HUES6 (cell line): ENCODE data around the gene TRPM6.

ENCODE experiments used
- H3K27ac ChIP-seq: 2 replicates; pipeline ENCODE4 v1.7.0; 2013; ENCODE audit warnings: low read depth, mild to moderate bottlenecking, low read length, inconsistent platforms
- H3K27me3 ChIP-seq: 2 replicates; pipeline ENCODE4 v1.6.1; 2013; ENCODE audit warnings: low read length; ENCODE audit not compliant: control insufficient read depth, insufficient read depth
- H3K36me3 ChIP-seq: 2 replicates; pipeline ENCODE4 v1.6.1; 2013; ENCODE audit warnings: low read length; ENCODE audit not compliant: control insufficient read depth, insufficient read depth
- H3K4me1 ChIP-seq: 2 replicates; pipeline ENCODE4 v1.6.1; 2013; ENCODE audit warnings: low read length; ENCODE audit not compliant: control insufficient read depth, insufficient read depth
- H3K4me3 ChIP-seq: 2 replicates; pipeline ENCODE4 v1.5.1; 2013; ENCODE audit warnings: low read depth, low read length
- H3K9ac ChIP-seq: one replicate; pipeline ENCODE4 v1.6.1; 2013; ENCODE audit warnings: mild to moderate bottlenecking, low read length
- H3K9me3 ChIP-seq: 2 replicates; pipeline ENCODE4 v1.6.1; 2013; ENCODE audit warnings: low read depth, low read length; ENCODE audit not compliant: control insufficient read depth, insufficient read depth

TRPM6 gene

GRCh38 chr9:74773886-74774479 lies 113.7 kb downstream of the TRPM6 start:
- no peaks in the 10 kb centered on the region for H3K36me3 ChIP-seq
- H3K9me3 ChIP-seq = no peaks in the 10 kb centered on the region
- peaks cover 3% of the 10 kb centered on the region; the same call in 1 of the 2 replicates for H3K4me1 ChIP-seq
- no peak overlapping the region for H3K27ac ChIP-seq
- H3K27me3 ChIP-seq = no peaks in the 10 kb centered on the region
- H3K4me3 ChIP-seq = no peak overlapping the region
- no peak overlapping the region for H3K9ac ChIP-seq

GRCh38 chr9:74772121-74772520 lies 115.6 kb downstream of the TRPM6 start:
- peaks cover 3% of the 10 kb centered on the region; the same call in 1 of the 2 replicates for H3K4me1 ChIP-seq
- no peak overlapping the region for H3K27ac ChIP-seq
- no peaks in the 10 kb centered on the region for H3K27me3 ChIP-seq
- H3K36me3 ChIP-seq = no peaks in the 10 kb centered on the region
- H3K4me3 ChIP-seq = no peak overlapping the region
- H3K9me3 ChIP-seq = no peaks in the 10 kb centered on the region
- H3K9ac ChIP-seq = no peak overlapping the region

DNA sequence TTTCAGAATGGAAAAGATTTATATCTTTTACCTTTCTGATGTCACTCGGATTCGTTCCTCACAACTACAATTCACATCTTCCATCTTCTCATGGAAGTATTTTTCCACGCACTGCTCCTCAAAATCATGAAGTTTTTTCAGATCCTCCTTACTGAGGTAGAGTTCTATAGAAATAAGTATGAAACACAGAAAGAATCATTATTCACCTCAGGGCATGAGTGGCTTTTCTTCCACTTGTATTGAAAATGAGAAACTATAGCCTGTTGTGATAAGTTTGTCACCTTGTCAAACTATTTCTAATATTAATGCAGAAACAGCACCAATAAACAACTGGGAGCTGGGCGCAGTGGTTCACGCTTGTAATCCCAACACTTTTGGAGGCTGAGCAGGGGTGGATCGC lies 116.0 kb downstream of the TRPM6 start:
- no peaks in the 10 kb centered on the region for H3K9me3 ChIP-seq
- no peaks in the 10 kb centered on the region for H3K27me3 ChIP-seq
- H3K27ac ChIP-seq = no peak overlapping the region
- no peak overlapping the region for H3K9ac ChIP-seq
- no peaks in the 10 kb centered on the region for H3K36me3 ChIP-seq
- no peak overlapping the region for H3K4me3 ChIP-seq
- H3K4me1 ChIP-seq = peaks cover 3% of the 10 kb centered on the region; the same call in 1 of the 2 replicates

- Histone ChIP-seq H3K9ac (no peak overlapping the region), H3K27me3 (no peaks in the 10 kb centered on the region), H3K4me1 (peaks cover 3% of the 10 kb centered on the region; the same call in 1 of the 2 replicates), H3K36me3 (no peaks in the 10 kb centered on the region), H3K4me3 (no peak overlapping the region), H3K9me3 (no peaks in the 10 kb centered on the region), H3K27ac (no peak overlapping the region)
Observed at GRCh38 chr9:74771262-74771585, 116.5 kb downstream of the TRPM6 start.

- Histone ChIP-seq H3K27me3 (no peaks in the 10 kb centered on the region), H3K36me3 (no peaks in the 10 kb centered on the region), H3K9me3 (no peaks in the 10 kb centered on the region), H3K9ac (no peak overlapping the region), H3K27ac (no peak overlapping the region), H3K4me1 (peaks cover 3% of the 10 kb centered on the region; the same call in 1 of the 2 replicates), H3K4me3 (0 out of 2 replicates have a peak overlapping the region, but pooled peaks have one; percentile 20)
Observed at GRCh38 chr9:74770508-74771261, 117.0 kb downstream of the TRPM6 start.

DNA sequence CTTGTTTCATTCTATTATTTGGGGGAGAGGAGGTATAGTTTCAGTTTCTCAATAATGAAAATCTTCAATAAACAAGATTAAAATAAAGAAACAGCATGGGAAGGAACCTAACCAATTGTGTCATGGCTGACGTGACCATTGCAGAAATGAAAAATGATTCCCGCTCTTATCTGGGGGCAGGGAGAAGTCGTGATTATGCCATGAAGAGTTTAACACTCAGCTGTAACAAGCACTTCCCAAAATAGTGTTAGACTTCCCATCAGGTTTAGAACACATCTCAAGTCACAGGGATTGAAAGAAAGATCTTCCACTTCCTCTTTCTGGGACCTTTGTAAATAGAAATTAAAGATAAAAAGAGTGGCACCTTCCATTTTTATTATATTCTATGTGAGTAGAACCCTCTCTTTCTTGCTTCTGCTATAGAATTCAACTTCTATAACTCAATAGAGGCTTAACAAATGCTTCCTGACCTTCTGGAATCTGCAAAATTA lies 122.2 kb downstream of the TRPM6 start:
- no peak overlapping the region for H3K9ac ChIP-seq
- no peaks in the 10 kb centered on the region; the same call in 1 of the 2 replicates for H3K4me1 ChIP-seq
- H3K27ac ChIP-seq = no peak overlapping the region
- no peaks in the 10 kb centered on the region for H3K9me3 ChIP-seq
- H3K27me3 ChIP-seq = no peaks in the 10 kb centered on the region
- H3K36me3 ChIP-seq = no peaks in the 10 kb centered on the region
- H3K4me3 ChIP-seq = no peak overlapping the region

- H3K27ac ChIP-seq = no peak overlapping the region
- no peaks in the 10 kb centered on the region for H3K4me1 ChIP-seq
- no peak overlapping the region for H3K4me3 ChIP-seq
Observed at GRCh38 chr9:74762950-74763349, 124.8 kb downstream of the TRPM6 start.

DNA sequence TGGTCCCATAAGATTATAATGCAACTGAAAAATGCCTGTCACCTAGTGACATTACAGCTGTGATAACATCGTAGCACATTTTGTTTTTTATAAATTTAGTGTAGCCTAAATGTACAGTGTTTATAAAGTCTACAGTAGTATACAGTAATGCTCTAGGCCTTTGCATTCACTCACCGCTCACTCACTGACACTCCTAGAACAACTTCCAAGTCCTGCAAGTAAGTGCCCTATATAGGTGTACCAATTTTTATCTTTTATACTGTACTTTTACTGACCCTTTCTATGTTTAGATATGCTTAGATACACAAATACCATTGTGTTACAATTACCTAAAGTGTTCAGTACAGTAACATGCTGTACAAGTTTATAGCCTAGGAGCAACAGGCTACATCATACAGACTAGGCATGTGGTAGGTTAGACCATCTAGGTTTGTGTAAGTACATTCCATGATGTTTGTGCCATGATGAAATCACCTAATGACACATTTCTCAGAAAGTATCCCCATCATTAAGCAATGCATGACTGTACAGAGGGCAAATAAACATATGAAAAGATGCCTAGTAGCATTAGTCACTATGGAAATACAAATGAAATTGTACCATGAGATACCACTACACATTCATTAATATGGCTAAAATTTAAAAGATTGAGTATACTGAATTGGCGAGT lies 127.6 kb downstream of the TRPM6 start:
- Histone ChIP-seq H3K4me3 (no peak overlapping the region), H3K9me3 (no peaks in the 10 kb centered on the region), H3K27me3 (no peaks in the 10 kb centered on the region), H3K27ac (no peak overlapping the region), H3K4me1 (no peaks in the 10 kb centered on the region), H3K9ac (no peak overlapping the region), H3K36me3 (no peaks in the 10 kb centered on the region)

More at GRCh38 chr9:74762950-74763349, 124.8 kb downstream of the TRPM6 start:
- Histone ChIP-seq H3K36me3 (no peaks in the 10 kb centered on the region), H3K9me3 (no peaks in the 10 kb centered on the region), H3K27me3 (no peaks in the 10 kb centered on the region), H3K9ac (no peak overlapping the region)

DNA sequence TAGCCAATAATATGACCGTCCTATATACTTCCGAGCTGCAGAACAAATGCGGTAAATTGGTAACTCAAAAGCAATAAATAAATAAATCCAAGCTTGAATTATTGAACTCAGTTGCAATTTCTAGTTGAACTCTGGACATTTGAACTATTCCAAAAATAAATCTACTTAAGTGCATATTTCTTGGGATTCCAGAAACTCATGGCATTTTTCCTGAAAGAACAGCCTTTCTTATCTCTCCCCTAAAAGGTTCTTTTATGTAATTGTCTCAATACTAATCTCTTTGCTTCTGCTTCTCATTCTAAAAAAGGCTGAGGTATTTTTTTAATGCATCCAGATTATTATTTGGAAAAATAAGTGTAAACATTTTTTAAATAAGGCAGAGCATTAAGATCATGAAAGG lies 131.7 kb downstream of the TRPM6 start:
- no peaks in the 10 kb centered on the region for H3K9me3 ChIP-seq

DNA sequence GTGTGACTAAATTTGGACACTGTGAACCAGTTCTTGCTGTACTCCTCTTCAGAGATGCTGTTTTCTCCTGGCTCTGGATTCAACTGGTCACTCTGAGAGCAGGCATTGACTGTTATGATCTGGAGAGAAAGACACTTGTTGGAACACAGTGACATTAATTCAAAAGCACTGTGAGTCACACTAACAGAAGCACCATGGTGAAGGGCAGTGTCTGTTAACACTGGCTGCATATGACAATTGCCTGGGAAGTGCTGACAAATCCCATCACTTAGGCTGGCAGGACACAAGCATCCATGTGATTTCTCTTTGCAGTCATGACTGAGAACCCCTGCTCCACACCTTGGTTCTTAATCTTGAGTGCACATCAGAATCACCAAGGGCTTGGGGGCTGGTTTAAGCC lies 132.4 kb downstream of the TRPM6 start:
- H3K27ac ChIP-seq = no peak overlapping the region
- no peaks in the 10 kb centered on the region for H3K27me3 ChIP-seq
- no peak overlapping the region for H3K9ac ChIP-seq
- no peak overlapping the region for H3K4me3 ChIP-seq
- no peaks in the 10 kb centered on the region for H3K36me3 ChIP-seq
- H3K4me1 ChIP-seq = no peaks in the 10 kb centered on the region
- H3K9me3 ChIP-seq = no peaks in the 10 kb centered on the region

More for the DNA sequence above, 131.7 kb downstream of the TRPM6 start:
- H3K27me3 ChIP-seq = no peaks in the 10 kb centered on the region
- no peak overlapping the region for H3K4me3 ChIP-seq
- H3K27ac ChIP-seq = no peak overlapping the region
- H3K4me1 ChIP-seq = no peaks in the 10 kb centered on the region
- H3K36me3 ChIP-seq = no peaks in the 10 kb centered on the region
- H3K9ac ChIP-seq = no peak overlapping the region

DNA sequence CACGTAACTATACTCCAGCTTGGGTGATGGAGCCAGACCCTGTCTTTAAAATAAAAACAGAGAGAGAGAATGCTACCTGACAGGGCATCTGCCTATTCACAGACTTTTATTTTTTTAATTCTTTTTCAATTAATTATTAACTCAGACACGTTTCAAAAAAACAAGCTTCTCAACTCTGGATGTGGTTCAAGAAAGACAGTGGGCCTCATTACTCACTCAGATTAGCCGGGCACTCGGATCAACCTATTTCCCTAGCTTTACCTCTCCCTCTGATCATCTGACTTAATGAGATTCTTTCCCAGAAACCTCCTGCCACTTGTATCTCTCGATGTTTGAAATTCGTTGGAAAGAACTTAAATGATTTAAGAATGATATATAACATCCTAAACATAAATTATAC lies 134.1 kb downstream of the TRPM6 start:
- Histone ChIP-seq H3K4me3 (no peak overlapping the region), H3K36me3 (no peaks in the 10 kb centered on the region), H3K4me1 (no peaks in the 10 kb centered on the region), H3K9me3 (no peaks in the 10 kb centered on the region), H3K27me3 (no peaks in the 10 kb centered on the region), H3K27ac (no peak overlapping the region), H3K9ac (no peak overlapping the region)
